Spleen (tissue), 11 donors: Measurements from ENCODE around the gene CPSF4. TPM values are rescaled to one million over a fixed set of nuclear protein-coding genes. Genes with fewer than 3 reads are reported as not detected.
A peak's percentile ranks its signal among the peaks of the same experiment; 100 is the strongest.

ENCODE experiments used
- DNase-seq: peaks from one replicate; pipeline ENCODE4 v3.0.0-alpha.2; 2020
- H3K27ac ChIP-seq, 8 donors: fragments of 200-600 bp; sonication (generic) in 7 of 8; 1 replicate in 4 of 8; 2 replicates in 4 of 8; pipeline versions ENCODE4 v1.5.0 to v1.8.0; 2016 to 2021; ENCODE audit warnings: inconsistent platforms in 4 of 8, mild to moderate bottlenecking in 4 of 8, moderate library complexity in 1 of 8
- H3K27me3 ChIP-seq, 7 donors: fragments of 200-600 bp; sonication (generic) in 6 of 7; replicated peaks in 1 of 7; 1 replicate in 4 of 7; 2 replicates in 3 of 7; pipeline versions ENCODE4 v1.5.0 to v1.8.0; 2016 to 2021; ENCODE audit warnings: inconsistent platforms in 3 of 7, mild to moderate bottlenecking in 1 of 7
- H3K36me3 ChIP-seq, 6 donors: fragments of 200-600 bp; sonication (generic) in 5 of 6; 1 replicate in 4 of 6; 2 replicates in 2 of 6; pipeline versions ENCODE4 v1.5.0 to v1.8.0; 2016 to 2021; ENCODE audit warnings: inconsistent platforms in 2 of 6
- H3K4me1 ChIP-seq, 6 donors: fragments of 200-600 bp; sonication (generic) in 5 of 6; 1 replicate in 3 of 6; 2 replicates in 3 of 6; pipeline versions ENCODE4 v1.5.0 to v1.8.0; 2016 to 2021; ENCODE audit warnings: inconsistent platforms in 3 of 6
- H3K4me3 ChIP-seq, 8 donors: fragments of 200-600 bp; sonication (generic) in 7 of 8; 1 replicate in 4 of 8; 2 replicates in 4 of 8; pipeline versions ENCODE4 v1.5.0 to v1.8.0; 2016 to 2021; ENCODE audit warnings: inconsistent platforms in 4 of 8, mild to moderate bottlenecking in 4 of 8, moderate library complexity in 2 of 8
- H3K9me3 ChIP-seq, 8 donors: fragments of 200-600 bp; sonication (generic) in 7 of 8; 1 replicate in 4 of 8; 2 replicates in 4 of 8; pipeline versions ENCODE4 v1.5.0 to v1.8.0; 2016 to 2021; ENCODE audit warnings: inconsistent platforms in 4 of 8
- CTCF ChIP-seq, 11 experiments: fragments of 200-600 bp in 7 of 11; fragments of 450-650 bp in 4 of 11; sonication (generic) in 4 of 11; IDR thresholded peaks in 8 of 11; conservative IDR thresholded peaks in 3 of 11; 1 replicate in 7 of 11; 2 replicates in 4 of 11; pipeline versions ENCODE4 v1.4.0 to v1.8.0; 2016 to 2021; ENCODE audit warnings: antibody characterized with exemption in 11 of 11, inconsistent platforms in 4 of 11, mild to moderate bottlenecking in 1 of 11
- POLR2A ChIP-seq, 3 donors: fragments of 450-650 bp; IDR thresholded peaks; one replicate each; pipeline ENCODE4 v1.5.1; 2017; ENCODE audit warnings: antibody characterized with exemption in 3 of 3, mild to moderate bottlenecking in 1 of 3
- POLR2AphosphoS5 ChIP-seq, 3 donors: sonication (generic); formaldehyde crosslinking; IDR thresholded peaks; one replicate each; pipeline ENCODE4 v1.5.1; 2017; ENCODE audit warnings: antibody characterized with exemption in 3 of 3
- WGBS, 5 donors: extraction: QIAGEN DNeasy Blood & Tissue Kit in 3 of 5; methylation state at CpG; one replicate each; pipeline versions ENCODE4 v1.1.5 to v1.1.7; 2013 to 2018; 5-methylcytosine and 5-hydroxymethylcytosine counted together
- intact Hi-C: fragments of 100-400 bp; cut with DNase I; formaldehyde crosslinking; loops from one replicate; pipeline ENCODE4 v1.15.0; 2023; ENCODE audit warnings: low total_unique reads
- polyA plus RNA-seq, 3 donors: library from polyadenylated mRNA; stranded (reverse); fragments of 200-250 nt; gene quantifications; one replicate each; pipeline ENCODE4 v1.2.1, GENCODE V29; 2013
- total RNA-seq, 7 donors: library from RNA; depleted of rRNA in 3 of 7; stranded (reverse); fragments of >200 nt in 3 of 7; fragmentation: NEBNext Ultra II Directional in 4 of 7; extraction: Animal tissue kit (Norgen Biotek cat#: 25700) in 4 of 7; gene quantifications; one replicate each; pipeline versions ENCODE4 v1.1.0 to v1.2.1, GENCODE V29; 2016 to 2021
- donor health status: healthy with polysubstance abuse.
- donor health status: DM: no; HTN: no; CAD: no; lungs with moderate emphysema.
- donor health status: DM: no; HTN: no; CAD: no.
- donor health status: Bipolar disorder and iron deficiency.
- donor health status: healthy.
- donor health status: DM: no; HTN: no; CAD: no.
- donor health status: DM: yes; HTN: yes; CAD: no.

The CPSF4 gene
- total and polyA plus RNA-seq, 10 donors: 28.7 to 49.6 (median 36.9) TPM

- H3K36me3 ChIP-seq: peaks cover 0 to 100% (median 89%) of the 10 kb centered on the region in 6 donors
- TF ChIP-seq POLR2AphosphoS5 (IDR thresholded peaks at IDR 0.05) (no peak), POLR2A (IDR thresholded peaks at IDR 0.05) (no peak), CTCF (IDR thresholded peaks at IDR 0.05 in 8 of 11, conservative IDR thresholded peaks at IDR 0.05 in 3 of 11) (no peak)
- DNase-seq: no peak
- H3K9me3 ChIP-seq: no peaks in the 10 kb centered on the region
- intact Hi-C loops: no loop called here
- no peaks in the 10 kb centered on the region for H3K27me3 ChIP-seq
- peaks cover 16 to 61% (median 27%) of the 10 kb centered on the region in 6 donors for H3K4me1 ChIP-seq
- H3K27ac ChIP-seq: peak overlapping the region in 6 of 8 donors; percentile 63 to 85 (median 76)
- WGBS, 5 donors: 78 to 93% (median 83%) methylated on average over 4 to 8 of the region's 8 CpGs
- H3K4me3 ChIP-seq: peak overlapping the region in 4 of 8 donors; percentile 42 to 73 (median 53)
Measured at GRCh38 chr7:99392046-99392445, 46.7 kb upstream of the CPSF4 start.

DNA sequence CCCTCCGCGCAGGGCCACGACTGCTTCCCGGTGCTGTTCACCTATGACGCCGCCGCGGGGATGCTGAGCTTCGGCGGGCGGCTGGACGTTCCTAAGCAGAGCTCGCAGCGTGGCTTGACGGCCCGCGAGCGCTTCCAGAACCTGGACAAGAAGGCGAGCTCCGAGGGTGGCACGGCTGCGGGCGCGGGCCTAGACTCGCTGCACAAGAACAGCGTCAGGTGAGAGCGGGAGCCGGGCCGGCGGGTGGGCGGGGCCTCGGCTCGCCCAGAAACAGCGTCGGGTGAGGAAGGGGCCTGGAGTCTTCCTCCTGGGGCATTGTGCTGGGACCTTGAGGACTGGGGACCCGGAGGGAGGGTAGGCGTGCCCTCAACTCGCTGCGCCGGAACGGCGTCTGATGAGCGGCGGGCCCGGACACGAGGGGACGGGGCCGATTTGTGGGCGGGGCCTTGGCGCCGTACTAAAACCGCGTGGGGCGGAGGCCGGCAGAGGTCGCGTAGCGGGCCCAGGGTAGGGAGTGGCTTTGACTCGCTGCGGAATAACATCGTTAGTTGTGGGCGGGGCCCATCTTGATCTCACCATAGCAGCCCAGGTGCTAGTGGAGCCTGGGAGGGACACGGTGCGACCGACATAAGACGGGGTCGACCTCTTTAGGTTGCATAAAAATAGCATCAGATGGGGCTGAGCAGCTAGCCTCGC lies 45.9 kb upstream of the CPSF4 start:
- Histone ChIP-seq H3K4me1 (peaks cover 16 to 60% (median 27%) of the 10 kb centered on the region in 6 donors), H3K9me3 (no peaks in the 10 kb centered on the region), H3K27ac (peak overlapping the region; percentile 55 to 85 (median 76)), H3K27me3 (no peaks in the 10 kb centered on the region), H3K4me3 (peak overlapping the region; percentile 31 to 73 (median 46)), H3K36me3 (peaks cover 0 to 100% (median 89%) of the 10 kb centered on the region in 6 donors)
- 13 to 25% (median 17%) methylated on average over 31 to 68 of the region's 68 CpGs for WGBS, 5 donors
- TF ChIP-seq POLR2A (IDR thresholded peaks at IDR 0.05) (peak in 1 of 3 donors; percentile 4), POLR2AphosphoS5 (IDR thresholded peaks at IDR 0.05) (peak; percentile 89 to 94 (median 91)), CTCF (IDR thresholded peaks at IDR 0.05 in 8 of 11, conservative IDR thresholded peaks at IDR 0.05 in 3 of 11) (peak in 2 of 11 experiments; percentile 14 to 26)
- peak; percentile 95 for DNase-seq
- intact Hi-C loops: no loop called here

DNA sequence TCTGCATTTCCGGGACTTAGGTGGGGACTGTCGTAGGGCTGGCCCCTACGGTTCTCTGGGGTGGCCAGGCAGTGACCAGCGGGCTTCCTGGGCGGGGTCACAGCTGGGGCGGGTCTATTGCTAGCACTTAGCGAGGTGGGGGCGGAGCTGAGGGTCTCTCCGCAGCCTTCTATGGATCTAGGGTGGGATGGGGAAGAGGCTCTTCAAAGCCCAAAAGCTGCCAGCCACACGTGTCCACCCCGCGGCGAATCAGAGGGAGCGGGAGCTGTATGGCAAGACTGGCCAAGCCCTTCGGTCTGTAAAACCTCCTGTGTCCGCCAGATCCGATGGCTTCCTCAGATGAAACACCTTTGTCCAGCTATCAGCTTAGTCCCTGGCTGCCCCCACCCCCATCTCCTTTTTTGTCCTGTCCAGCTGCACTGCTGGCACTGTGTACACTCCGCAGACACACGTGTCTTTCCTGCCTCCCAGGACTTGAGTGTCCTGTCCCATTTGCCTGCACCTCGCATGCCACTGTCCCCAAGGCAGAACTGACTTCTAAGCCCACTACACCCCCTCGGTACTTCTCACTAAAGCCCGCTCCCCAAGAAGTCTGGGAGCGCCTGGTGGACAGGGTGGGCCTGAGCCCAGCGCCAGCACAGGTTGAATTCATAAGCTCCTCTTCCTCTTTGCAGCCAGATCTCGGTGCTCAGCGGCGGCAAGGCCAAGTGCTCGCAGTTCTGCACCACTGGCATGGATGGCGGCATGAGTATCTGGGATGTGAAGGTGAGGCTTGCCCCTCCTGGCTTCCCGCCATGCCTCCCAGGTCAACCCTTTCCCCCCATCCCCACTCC lies 45.2 kb upstream of the CPSF4 start:
- H3K36me3 ChIP-seq: peaks cover 0 to 100% (median 89%) of the 10 kb centered on the region in 6 donors
- no peaks in the 10 kb centered on the region for H3K9me3 ChIP-seq
- H3K4me1 ChIP-seq: peaks cover 16 to 60% (median 27%) of the 10 kb centered on the region in 6 donors
- H3K27ac ChIP-seq: peak overlapping the region; percentile 55 to 85 (median 76)
- no peak for DNase-seq
- peak overlapping the region; percentile 31 to 73 (median 46) for H3K4me3 ChIP-seq
- 51 to 66% (median 57%) methylated on average over 26 to 30 of the region's 30 CpGs for WGBS, 5 donors
- no peaks in the 10 kb centered on the region for H3K27me3 ChIP-seq
- TF ChIP-seq POLR2AphosphoS5 (IDR thresholded peaks at IDR 0.05): peak; percentile 22 to 80 (median 26)
- no peak for TF ChIP-seq POLR2A (IDR thresholded peaks at IDR 0.05)
- intact Hi-C loops: no loop called here

DNA sequence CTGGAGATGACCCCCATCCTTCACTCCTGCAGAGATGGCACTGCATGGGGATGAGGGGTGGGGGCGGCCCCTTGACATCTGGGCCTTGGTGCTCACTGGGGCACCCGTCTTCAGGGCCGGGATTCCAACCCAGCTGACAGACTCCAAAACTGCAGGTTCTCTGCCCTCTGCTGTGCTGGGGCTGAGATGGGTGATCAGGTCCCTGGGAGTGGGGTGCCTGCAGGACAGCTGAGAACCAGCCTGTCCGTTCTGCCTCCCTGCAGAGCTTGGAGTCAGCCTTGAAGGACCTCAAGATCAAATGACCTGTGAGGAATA lies 44.6 kb upstream of the CPSF4 start:
- TF ChIP-seq POLR2AphosphoS5 (IDR thresholded peaks at IDR 0.05): peak in 1 of 3 donors; percentile 69
- no peak for TF ChIP-seq POLR2A (IDR thresholded peaks at IDR 0.05)
- DNase-seq: no peak
- H3K27me3 ChIP-seq: no peaks in the 10 kb centered on the region
- peaks cover 0 to 100% (median 89%) of the 10 kb centered on the region in 6 donors for H3K36me3 ChIP-seq
- intact Hi-C loops: no loop called here
- H3K4me1 ChIP-seq: peaks cover 16 to 60% (median 27%) of the 10 kb centered on the region in 6 donors
- 74 to 92% (median 87%) methylated on average over 4 of the region's 4 CpGs for WGBS, 5 donors
- peak overlapping the region in 4 of 8 donors; percentile 73 to 85 (median 80) for H3K27ac ChIP-seq
- H3K4me3 ChIP-seq: no peak overlapping the region
- no peaks in the 10 kb centered on the region for H3K9me3 ChIP-seq
